Measurements from ENCODE around the gene MCF2L2. TPM values are rescaled to one million over a fixed set of nuclear protein-coding genes. Genes with fewer than 3 reads are reported as not detected.
A peak's percentile ranks its signal among the peaks of the same experiment; 100 is the strongest.

The MCF2L2 gene
- total and polyA plus RNA-seq, 9 of the 15 experiments (the other 6 are each of a cell fraction or from before 2014, with no cell fraction given): 0.56 to 4.2 (median 3.0) TPM

GRCh38 chr3:183447206-183448001, 19.0 kb upstream of the MCF2L2 start (continued):
- TF ChIP-seq, protein P1, sequence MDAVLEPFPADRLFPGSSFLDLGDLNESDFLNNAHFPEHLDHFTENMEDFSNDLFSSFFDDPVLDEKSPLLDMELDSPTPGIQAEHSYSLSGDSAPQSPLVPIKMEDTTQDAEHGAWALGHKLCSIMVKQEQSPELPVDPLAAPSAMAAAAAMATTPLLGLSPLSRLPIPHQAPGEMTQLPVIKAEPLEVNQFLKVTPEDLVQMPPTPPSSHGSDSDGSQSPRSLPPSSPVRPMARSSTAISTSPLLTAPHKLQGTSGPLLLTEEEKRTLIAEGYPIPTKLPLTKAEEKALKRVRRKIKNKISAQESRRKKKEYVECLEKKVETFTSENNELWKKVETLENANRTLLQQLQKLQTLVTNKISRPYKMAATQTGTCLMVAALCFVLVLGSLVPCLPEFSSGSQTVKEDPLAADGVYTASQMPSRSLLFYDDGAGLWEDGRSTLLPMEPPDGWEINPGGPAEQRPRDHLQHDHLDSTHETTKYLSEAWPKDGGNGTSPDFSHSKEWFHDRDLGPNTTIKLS (IDR thresholded peaks at IDR 0.05; ENCODE audit: borderline replicate concordance, low read depth): peak; percentile 92
- TF ChIP-seq JUND (IDR thresholded peaks at IDR 0.05; ENCODE audit: borderline replicate concordance, low read depth, low read length) (peak; percentile 70), JUND (tag; IDR thresholded peaks at IDR 0.05; ENCODE audit: borderline replicate concordance, low read depth, low read length) (peak; percentile 32; the same call in 1 of the 3 replicates), SRSF7 (optimal IDR thresholded peaks at IDR 0.05; ENCODE audit: low read depth, low read length) (no peak), E2F3 (CRISPR knock-in tag; IDR thresholded peaks at IDR 0.05) (no peak), OTX1 (CRISPR knock-in tag; IDR thresholded peaks at IDR 0.05) (no peak), HLTF (IDR thresholded peaks at IDR 0.05) (peak; percentile 92), HCFC1 (IDR thresholded peaks at IDR 0.05; ENCODE audit: low read depth, low read length) (peak; percentile 67; the same call in 1 of the 2 replicates), ARID3A (IDR thresholded peaks at IDR 0.05; ENCODE audit: borderline replicate concordance, low read depth, low read length) (no peak), POLR3G (IDR thresholded peaks at IDR 0.05; ENCODE audit: extremely low read depth, insufficient read length, insufficient replicate concordance) (no peak), ZFPM2 (CRISPR knock-in tag; IDR thresholded peaks at IDR 0.05) (no peak), KLF16 (IDR thresholded peaks at IDR 0.05) (peak; percentile 65), ZSCAN29 (IDR thresholded peaks at IDR 0.05) (peak; percentile 56; the same call in 1 of the 2 replicates), GABPB1 (CRISPR knock-in tag; IDR thresholded peaks at IDR 0.05) (peak; percentile 77), C11orf30 (IDR thresholded peaks at IDR 0.05; ENCODE audit: low read depth) (peak; percentile 67), ZNF316 (IDR thresholded peaks at IDR 0.05) (peak; percentile 62), SMAD1 (IDR thresholded peaks at IDR 0.05; ENCODE audit: low read depth, low read length, partially characterized antibody) (peak; percentile 50), ARNT (IDR thresholded peaks at IDR 0.05) (peak in 1 of 2 experiments; percentile 41; a peak in 1 of 4 replicates), MNT (conservative IDR thresholded peaks at IDR 0.05) (peak; percentile 51 to 75; a peak in 2 of 4 replicates), CEBPB (tag; IDR thresholded peaks at IDR 0.05) (0 out of 2 replicates have a peak, but pooled peaks have one; percentile 11)
- TF ChIP-seq, protein P2, sequence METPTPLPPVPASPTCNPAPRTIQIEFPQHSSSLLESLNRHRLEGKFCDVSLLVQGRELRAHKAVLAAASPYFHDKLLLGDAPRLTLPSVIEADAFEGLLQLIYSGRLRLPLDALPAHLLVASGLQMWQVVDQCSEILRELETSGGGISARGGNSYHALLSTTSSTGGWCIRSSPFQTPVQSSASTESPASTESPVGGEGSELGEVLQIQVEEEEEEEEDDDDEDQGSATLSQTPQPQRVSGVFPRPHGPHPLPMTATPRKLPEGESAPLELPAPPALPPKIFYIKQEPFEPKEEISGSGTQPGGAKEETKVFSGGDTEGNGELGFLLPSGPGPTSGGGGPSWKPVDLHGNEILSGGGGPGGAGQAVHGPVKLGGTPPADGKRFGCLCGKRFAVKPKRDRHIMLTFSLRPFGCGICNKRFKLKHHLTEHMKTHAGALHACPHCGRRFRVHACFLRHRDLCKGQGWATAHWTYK (CRISPR knock-in tag; IDR thresholded peaks at IDR 0.05): peak; percentile 80; the same call in 1 of the 2 replicates
- TF ChIP-seq, protein P3, sequence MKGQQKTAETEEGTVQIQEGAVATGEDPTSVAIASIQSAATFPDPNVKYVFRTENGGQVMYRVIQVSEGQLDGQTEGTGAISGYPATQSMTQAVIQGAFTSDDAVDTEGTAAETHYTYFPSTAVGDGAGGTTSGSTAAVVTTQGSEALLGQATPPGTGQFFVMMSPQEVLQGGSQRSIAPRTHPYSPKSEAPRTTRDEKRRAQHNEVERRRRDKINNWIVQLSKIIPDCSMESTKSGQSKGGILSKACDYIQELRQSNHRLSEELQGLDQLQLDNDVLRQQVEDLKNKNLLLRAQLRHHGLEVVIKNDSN (CRISPR knock-in tag; IDR thresholded peaks at IDR 0.05): peak; percentile 43
